Upper lobe of left lung (tissue), 6 donors: ENCODE measurements around the gene TTLL10. TPM values are rescaled to one million over a fixed set of nuclear protein-coding genes. Genes with fewer than 3 reads are reported as not detected.

ENCODE experiments used
- ATAC-seq, 2 donors: fragments of 200-7000 bp; cut with Tn5 transposase; one replicate each; pipeline ENCODE4 v1.9.1; 2022; ENCODE audit warnings: mild to moderate bottlenecking in 2 of 2, moderate library complexity in 2 of 2; ENCODE audit not compliant: low FRiP score in 2 of 2
- DNase-seq, 2 donors: peaks; one replicate each; pipeline ENCODE4 v3.0.0-alpha.2; 2019 to 2020
- H3K27ac ChIP-seq, 4 donors: fragments of 200-600 bp; sonication (generic); one replicate each; pipeline ENCODE4 v1.5.1; 2016 to 2019
- H3K27me3 ChIP-seq, 4 donors: fragments of 200-600 bp; sonication (generic); one replicate each; pipeline ENCODE4 v1.5.1; 2017 to 2019
- H3K36me3 ChIP-seq, 4 donors: fragments of 200-600 bp; sonication (generic); one replicate each; pipeline ENCODE4 v1.5.1; 2016 to 2019
- H3K4me1 ChIP-seq, 4 donors: fragments of 200-600 bp; sonication (generic); one replicate each; pipeline ENCODE4 v1.5.1; 2018 to 2019
- H3K4me3 ChIP-seq, 4 donors: fragments of 200-600 bp; sonication (generic); one replicate each; pipeline ENCODE4 v1.5.1; 2017 to 2019; ENCODE audit warnings: mild to moderate bottlenecking in 2 of 4, moderate library complexity in 1 of 4
- H3K9me3 ChIP-seq, 4 donors: fragments of 200-600 bp; sonication (generic); one replicate each; pipeline ENCODE4 v1.5.1; 2018 to 2019
- CTCF ChIP-seq, 6 experiments: fragments of 450-650 bp in 4 of 6; fragments of 200-600 bp in 2 of 6; sonication (generic) in 2 of 6; IDR thresholded peaks; one replicate each; pipeline ENCODE4 v1.5.1; 2016 to 2019; ENCODE audit warnings: antibody characterized with exemption in 6 of 6
- EP300 ChIP-seq, 4 donors: sonication (generic); formaldehyde crosslinking; IDR thresholded peaks; one replicate each; pipeline ENCODE4 v1.5.1; 2017; ENCODE audit warnings: antibody characterized with exemption in 4 of 4, control low read depth in 2 of 4
- POLR2A ChIP-seq, 4 donors: fragments of 450-650 bp; IDR thresholded peaks; one replicate each; pipeline ENCODE4 v1.5.1; 2016 to 2017; ENCODE audit warnings: antibody characterized with exemption in 4 of 4, mild to moderate bottlenecking in 2 of 4
- POLR2AphosphoS5 ChIP-seq, 2 donors: sonication (generic); formaldehyde crosslinking; IDR thresholded peaks; one replicate each; pipeline ENCODE4 v1.5.1; 2017; ENCODE audit warnings: antibody characterized with exemption in 2 of 2
- WGBS, 2 donors: methylation state at CpG; one replicate each; pipeline ENCODE4 v1.1.5; 2017 to 2018; 5-methylcytosine and 5-hydroxymethylcytosine counted together
- total RNA-seq, 6 donors: library from RNA; depleted of rRNA in 4 of 6; stranded (reverse); fragments of >200 nt in 4 of 6; gene quantifications; one replicate each; pipeline versions ENCODE4 v1.1.0 to v1.2.1, GENCODE V29; 2016 to 2021
- donor health status: DM: no; HTN: no; CAD: no; lungs with moderate emphysema.
- donor health status: DM: no; HTN: yes; CAD: no; lungs with severe emphysema.

The TTLL10 gene
- total RNA-seq, 6 donors from 2014 or later: 0.86 to 14.5 (median 5.8) TPM

- Histone ChIP-seq H3K4me3 (no peak overlapping the region), H3K27me3 (peaks cover 0 to 20% (median 11%) of the 10 kb centered on the region in 4 donors), H3K4me1 (peaks cover 15 to 46% (median 34%) of the 10 kb centered on the region in 4 donors), H3K36me3 (no peaks in the 10 kb centered on the region), H3K27ac (no peak overlapping the region), H3K9me3 (no peaks in the 10 kb centered on the region)
- WGBS, 2 donors: 65 to 77% methylated on average over 9 to 11 of the region's 11 CpGs
- TF ChIP-seq POLR2AphosphoS5 (IDR thresholded peaks at IDR 0.05): no peak
- ATAC-seq (no peak), DNase-seq (no peak)
Measured at GRCh38 chr1:1207571-1207892, 33.9 kb downstream of the TTLL10 start.

- Histone ChIP-seq H3K4me1 (peaks cover 23 to 59% (median 46%) of the 10 kb centered on the region in 4 donors), H3K27me3 (peaks cover 0 to 20% (median 11%) of the 10 kb centered on the region in 4 donors), H3K27ac (peak overlapping the region in 2 of 4 donors; percentile 37 to 64), H3K9me3 (no peaks in the 10 kb centered on the region), H3K4me3 (peak overlapping the region in 3 of 4 donors; percentile 0 to 23 (median 21)), H3K36me3 (no peaks in the 10 kb centered on the region)
- WGBS, 2 donors: 34 to 45% methylated on average over 16 to 36 of the region's 38 CpGs
- peak in 1 of 2 donors; percentile 74 for DNase-seq
- no peak for ATAC-seq
- TF ChIP-seq EP300 (IDR thresholded peaks at IDR 0.05): no peak
- no peak for TF ChIP-seq CTCF (IDR thresholded peaks at IDR 0.05)
- no peak for TF ChIP-seq POLR2AphosphoS5 (IDR thresholded peaks at IDR 0.05)
- no peak for TF ChIP-seq POLR2A (IDR thresholded peaks at IDR 0.05)
Measured at GRCh38 chr1:1208713-1209433, 35.2 kb downstream of the TTLL10 start.

- H3K36me3 ChIP-seq: peaks cover 0 to 2% (median under 1%) of the 10 kb centered on the region in 4 donors
- 94 to 95% methylated on average over 12 to 30 of the region's 31 CpGs for WGBS, 2 donors
- peaks cover 0 to 18% (median 7%) of the 10 kb centered on the region in 4 donors for H3K27me3 ChIP-seq
- DNase-seq (peak in 1 of 2 donors; percentile 76), ATAC-seq (no peak)
- H3K27ac ChIP-seq: no peak overlapping the region
- H3K9me3 ChIP-seq: no peaks in the 10 kb centered on the region
- H3K4me1 ChIP-seq: peaks cover 34 to 72% (median 58%) of the 10 kb centered on the region in 4 donors
- TF ChIP-seq POLR2AphosphoS5 (IDR thresholded peaks at IDR 0.05) (no peak), POLR2A (IDR thresholded peaks at IDR 0.05) (no peak), EP300 (IDR thresholded peaks at IDR 0.05) (no peak), CTCF (IDR thresholded peaks at IDR 0.05) (no peak)
- H3K4me3 ChIP-seq: no peak overlapping the region
Measured at GRCh38 chr1:1210726-1211540, 37.3 kb downstream of the TTLL10 start.

- no peak for TF ChIP-seq CTCF (IDR thresholded peaks at IDR 0.05)
- TF ChIP-seq POLR2AphosphoS5 (IDR thresholded peaks at IDR 0.05): no peak
- TF ChIP-seq POLR2A (IDR thresholded peaks at IDR 0.05): no peak
- TF ChIP-seq EP300 (IDR thresholded peaks at IDR 0.05): no peak
- Histone ChIP-seq H3K27me3 (peaks cover 0 to 10% (median 2%) of the 10 kb centered on the region in 4 donors), H3K9me3 (no peaks in the 10 kb centered on the region), H3K36me3 (peaks cover 0 to 10% (median 6%) of the 10 kb centered on the region in 4 donors), H3K27ac (peak overlapping the region in 3 of 4 donors; percentile 28 to 73 (median 60)), H3K4me3 (peak overlapping the region in 3 of 4 donors; percentile 33 to 51 (median 42)), H3K4me1 (peaks cover 25 to 64% (median 49%) of the 10 kb centered on the region in 4 donors)
- 81 to 85% methylated on average over 10 to 12 of the region's 28 CpGs for WGBS, 2 donors
- DNase-seq (peak in 1 of 2 donors; percentile 75), ATAC-seq (no peak)
Measured at GRCh38 chr1:1211541-1212441, 38.1 kb downstream of the TTLL10 start.
